HG03066 (cell line): ENCODE data around the gene CAMK2N2.
A peak's percentile ranks its signal among the peaks of the same experiment; 100 is the strongest.
"Not testable (repeated sequence)": the region's sequence is repeated elsewhere in the genome, so short reads cannot be mapped to it uniquely, and the experiment has no call there.

ENCODE experiments used
- ATAC-seq: cut with Tn5 transposase; IDR thresholded peaks from one replicate; pipeline ENCODE4 v1.9.1; 2021; ENCODE audit warnings: low read depth; ENCODE audit not compliant: unreplicated experiment

The CAMK2N2 gene

DNA sequence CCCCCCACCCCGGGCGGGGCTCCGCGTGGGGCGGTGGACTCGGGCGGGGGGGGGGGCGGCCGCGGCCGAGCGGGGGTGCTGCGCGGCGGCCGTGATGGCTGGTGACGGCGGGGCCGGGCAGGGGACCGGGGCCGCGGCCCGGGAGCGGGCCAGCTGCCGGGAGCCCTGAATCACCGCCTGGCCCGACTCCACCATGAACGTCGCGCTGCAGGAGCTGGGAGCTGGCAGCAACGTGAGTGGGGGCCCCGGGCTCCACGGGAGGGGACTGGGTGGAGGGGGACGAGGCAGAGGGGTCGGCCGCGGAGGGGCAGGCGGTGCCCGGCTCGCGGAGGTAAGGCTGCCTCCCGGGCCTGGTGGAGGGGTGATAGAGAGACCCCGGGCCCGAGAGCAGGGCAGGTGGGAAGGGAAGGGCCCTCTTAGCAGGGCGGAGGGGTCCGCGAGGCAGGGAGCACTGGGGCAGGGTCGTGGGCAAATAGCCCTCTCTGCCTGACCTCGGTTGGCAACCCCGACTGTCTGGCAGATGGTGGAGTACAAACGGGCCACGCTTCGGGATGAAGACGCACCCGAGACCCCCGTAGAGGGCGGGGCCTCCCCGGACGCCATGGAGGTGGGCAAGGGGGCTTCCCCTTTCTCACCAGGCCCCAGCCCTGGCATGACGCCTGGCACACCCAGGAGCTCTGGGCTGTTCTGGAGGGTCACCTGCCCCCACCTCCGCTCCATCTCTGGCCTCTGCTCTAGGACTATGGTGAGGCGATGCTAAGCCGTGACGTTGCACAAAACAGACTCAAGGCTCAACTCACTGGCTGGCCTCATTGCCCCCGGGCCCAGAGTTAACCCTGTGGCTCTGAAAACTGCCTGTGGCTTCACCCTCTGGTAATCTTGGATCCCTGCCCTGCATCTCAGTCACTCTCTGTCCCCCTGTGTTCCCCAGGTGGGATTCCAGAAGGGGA is 14.9 kb upstream of the CAMK2N2 start, which contains the start of gene ECE2:
TSS of gene ECE2 (plus strand) at position 62 of the 950 bp plus-strand sequence. CDS start at position 194, 132 bp downstream.
- no peak for ATAC-seq

DNA sequence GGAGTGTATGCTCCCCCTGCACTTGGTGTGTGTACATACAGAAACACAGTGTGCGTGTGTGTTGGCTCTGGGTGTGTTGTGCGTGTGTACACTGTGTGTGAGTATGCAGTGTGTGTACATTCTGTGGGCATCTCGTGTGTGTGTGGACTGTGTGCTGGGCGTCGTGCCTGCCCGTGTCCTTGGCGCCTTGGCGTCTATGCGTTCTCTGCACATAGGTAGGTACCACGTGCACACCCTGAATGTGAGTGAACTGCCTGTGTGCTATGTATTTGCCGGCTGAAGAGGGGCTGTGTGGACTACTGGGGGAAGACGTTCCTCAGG is 14.0 kb upstream of the CAMK2N2 start:
- ATAC-seq, result no peak

GRCh38 chr3:184272269-184272668 is 10.9 kb upstream of the CAMK2N2 start:
- ATAC-seq, result no peak

DNA sequence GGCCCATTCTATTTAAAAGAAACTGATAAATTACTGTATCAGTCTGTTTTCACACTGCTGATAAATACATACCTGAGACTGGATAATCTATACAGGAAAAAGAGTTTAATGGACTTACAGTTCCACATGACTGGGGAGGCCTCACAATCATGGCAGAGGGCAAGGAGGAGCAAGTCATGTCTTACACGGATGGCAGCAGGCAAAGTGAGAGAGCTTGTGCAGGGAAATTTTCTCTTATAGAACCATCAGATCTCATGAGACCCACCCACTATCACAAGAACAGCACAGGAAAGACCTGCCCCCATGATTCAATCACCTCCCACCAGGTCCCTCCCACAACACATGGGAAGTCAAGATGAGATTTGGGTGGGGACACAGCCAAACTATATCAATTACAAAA is 5.9 kb upstream of the CAMK2N2 start:
- not testable (repeated sequence) for ATAC-seq

DNA sequence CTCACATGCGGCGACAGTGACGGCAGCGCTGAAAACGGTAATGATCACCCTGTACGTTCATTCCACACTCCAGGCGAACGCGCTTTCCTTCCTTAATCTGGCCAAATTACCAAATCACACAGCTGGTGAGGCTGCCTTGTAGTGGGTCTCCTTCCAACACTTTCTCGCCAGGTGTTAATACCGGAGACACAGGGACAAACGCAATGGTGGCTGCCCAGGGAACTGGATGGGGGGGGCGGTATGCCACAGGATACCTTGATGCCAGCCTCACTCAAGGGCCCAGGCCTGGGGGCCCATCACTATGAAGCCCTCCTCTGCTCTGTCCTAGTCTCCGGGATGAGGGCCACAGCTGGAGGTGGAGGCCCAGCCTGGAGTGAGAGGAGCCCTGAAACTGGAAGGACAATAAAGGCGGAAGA is 1.4 kb upstream of the CAMK2N2 start:
- ATAC-seq, result no peak

GRCh38 chr3:184261854-184262763 is 756 bp upstream of the CAMK2N2 start:
- ATAC-seq, result no peak

DNA sequence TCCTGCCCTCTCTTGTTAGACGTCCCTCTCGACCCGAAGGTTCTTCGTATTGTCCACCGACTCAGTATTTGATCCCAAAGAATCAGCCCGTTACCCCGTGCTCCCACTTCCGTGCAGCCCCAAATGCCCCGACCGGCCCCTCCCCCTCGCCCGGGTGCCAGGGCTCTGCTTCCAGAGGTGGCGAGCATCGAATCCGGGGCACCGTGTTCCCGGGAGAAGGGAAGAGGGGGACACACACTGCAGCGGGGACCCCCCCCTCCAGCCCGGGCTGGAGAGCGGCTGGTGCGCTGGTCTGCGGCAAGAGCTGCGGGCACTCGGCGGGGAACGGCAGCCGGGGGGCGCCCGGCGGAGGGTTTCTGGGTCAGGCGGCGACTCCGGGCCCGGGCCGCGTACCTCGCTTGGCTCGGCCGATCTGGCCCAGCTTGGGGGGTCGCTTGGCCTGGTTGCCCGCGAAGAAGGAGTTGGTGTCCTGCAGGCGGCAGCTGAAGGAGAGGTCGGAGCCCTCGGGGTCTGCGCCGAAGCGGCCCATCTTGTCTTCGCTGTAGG is 556 bp downstream of the CAMK2N2 start:
- ATAC-seq, result no peak

DNA sequence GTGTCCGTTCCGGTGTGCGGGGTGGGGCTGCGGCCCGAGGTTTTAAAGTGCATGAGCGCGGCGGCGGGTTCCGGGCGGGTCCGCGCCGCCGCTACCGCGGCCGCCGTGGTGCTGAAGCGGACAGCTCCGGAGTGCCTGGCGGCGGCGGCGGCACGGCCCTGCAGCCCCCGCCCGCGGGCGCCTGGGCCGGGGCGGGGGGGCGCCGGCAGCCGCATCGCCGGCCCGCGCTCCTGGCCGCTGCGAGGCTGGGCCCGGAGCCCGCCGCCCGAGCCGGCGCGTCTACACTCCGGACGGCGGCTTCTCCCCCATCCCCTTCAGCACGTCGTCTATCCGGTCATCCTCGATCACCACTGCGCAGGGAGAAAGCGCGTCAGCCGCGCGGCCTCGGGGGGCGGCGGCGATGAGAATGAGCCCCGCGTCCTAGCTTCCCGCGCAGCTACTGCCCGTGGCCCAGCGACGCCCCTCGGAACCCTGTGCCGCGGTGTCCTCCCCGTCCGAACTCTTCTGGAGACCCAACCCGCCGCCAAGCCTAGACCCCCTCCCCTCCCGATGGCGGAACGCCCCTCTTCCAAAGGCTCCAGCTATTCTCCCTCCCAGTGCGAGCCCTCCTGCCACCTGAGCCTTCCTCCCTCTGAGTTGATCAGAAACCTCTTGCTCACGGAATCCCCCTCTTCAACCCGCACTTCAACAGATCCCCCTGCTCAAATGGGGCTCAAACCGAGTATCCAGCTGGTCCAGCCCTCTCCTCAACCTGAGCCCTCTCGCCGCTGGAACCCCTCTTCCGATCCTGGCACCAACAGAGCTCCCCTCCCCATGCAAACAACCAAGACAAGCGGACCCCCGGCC is 1.3 kb downstream of the CAMK2N2 start:
- no peak for ATAC-seq

DNA sequence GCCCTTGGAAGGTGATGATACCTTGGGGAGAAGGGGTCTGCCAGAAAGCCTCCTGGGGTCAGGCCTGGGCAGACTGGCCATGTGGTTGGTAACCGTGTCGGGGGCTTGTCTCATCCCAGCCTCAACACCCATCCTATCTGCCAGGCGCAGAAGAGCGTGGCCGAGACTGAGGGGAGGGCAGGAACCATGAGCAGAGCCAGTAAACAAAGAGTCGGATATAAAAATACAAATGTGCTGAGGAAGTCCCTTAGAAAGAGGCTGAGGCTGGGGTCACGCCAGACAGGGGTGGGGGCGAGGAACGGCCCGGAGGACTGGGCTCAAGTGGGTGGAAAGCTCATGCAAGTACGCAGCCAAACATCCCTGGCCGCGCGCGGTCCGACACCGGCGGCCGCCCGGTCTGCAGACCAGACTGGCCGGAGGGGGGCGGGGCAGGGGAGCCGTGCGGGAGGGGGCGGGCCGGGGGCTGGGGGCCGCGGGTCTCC is 1.9 kb downstream of the CAMK2N2 start:
- no peak for ATAC-seq

DNA sequence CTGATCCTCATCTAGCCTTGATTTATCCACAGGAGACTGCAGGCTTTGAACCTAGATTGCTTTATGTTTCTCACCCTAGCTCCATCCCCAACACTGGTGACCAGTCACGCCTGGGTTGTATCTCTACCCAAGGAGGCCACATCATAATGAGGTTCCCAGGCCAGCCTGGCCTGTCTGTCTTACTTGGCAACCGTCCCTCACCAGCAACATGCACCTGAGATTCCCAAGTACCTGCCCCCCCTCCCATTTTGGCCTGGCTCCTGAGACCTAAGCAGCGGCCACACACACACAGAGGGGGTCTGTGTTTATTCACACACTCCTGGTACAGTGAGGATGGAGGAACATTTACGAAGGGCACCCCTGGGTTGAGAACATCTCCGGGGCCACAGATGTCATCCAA is 2.4 kb downstream of the CAMK2N2 start:
- ATAC-seq, result no peak

GRCh38 chr3:184257083-184257915 is 4.1 kb downstream of the CAMK2N2 start:
- no peak for ATAC-seq

- no peak for ATAC-seq
These were observed 5.9 kb downstream of the CAMK2N2 start for GRCh38 chr3:184255291-184256039.

- peak; percentile 61 for ATAC-seq
These were observed 11.1 kb downstream of the CAMK2N2 start for GRCh38 chr3:184250167-184250828.

- ATAC-seq, result peak; percentile 89
These were observed 11.8 kb downstream of the CAMK2N2 start, which contains the start of gene EEF1AKMT4 for GRCh38 chr3:184249412-184250166. Gene EEF1AKMT4 (plus strand): TSS chr3:184249672. CDS start chr3:184249695, 23 bp downstream.

- peak; percentile 44 for ATAC-seq
These were observed 12.6 kb downstream of the CAMK2N2 start, which contains the start of gene ALG3 for GRCh38 chr3:184248454-184249411. Gene ALG3 (minus strand): TSS chr3:184248962. CDS start chr3:184248940, 22 bp downstream.

- no peak for ATAC-seq
These were observed 19.1 kb downstream of the CAMK2N2 start for GRCh38 chr3:184242297-184242685.
